HCT116 (cell line): ENCODE data around the gene KAT6B. TPM values are rescaled to one million over a fixed set of nuclear protein-coding genes. Genes with fewer than 3 reads are reported as not detected.

ENCODE experiments used
- ATAC-seq: fragments of 200-7000 bp; cut with Tn5 transposase; 2 replicates; pipeline ENCODE4 v1.9.1; 2020; ENCODE audit warnings: mild to moderate bottlenecking, moderate library complexity
- BruUV-seq: library from RNA; stranded (reverse); fragments of 400-500 nt; replicated peaks from 2 replicates; lab custom pipeline; 2021; lab: Mats Ljungman, UMichigan
- CTCF ChIA-PET: fragments of 300-600 bp; sonication (Branson Sonifier 250); formaldehyde crosslinking; loops from one replicate; lab custom pipeline; 2021; ENCODE audit warnings: antibody characterized with exemption; lab: Charles Lee
- POLR2A ChIA-PET: fragments of 300-600, 350-600 bp; sonication (Branson Sonifier 250); formaldehyde crosslinking; loops from one replicate; lab custom pipeline; 2021; ENCODE audit warnings: antibody characterized with exemption; lab: Charles Lee
- RAD21 ChIA-PET, 2 experiments: fragments of 300-600 bp; sonication (Branson Sonifier 250); formaldehyde crosslinking; loops; one replicate each; lab custom pipeline; 2023; ENCODE audit warnings: low total read pairs in 2 of 2; ENCODE audit not compliant: uncharacterized antibody in 2 of 2, unreplicated experiment in 2 of 2, low non-redundant PET in 1 of 2; lab: Charles Lee
- DNase-seq: peaks from one replicate; pipeline ENCODE4 v3.0.0-alpha.2; 2010; ENCODE audit warnings: low read depth, low spot score
- H2AFZ ChIP-seq: fragments of 200-600 bp; shearing (Covaris generic), sonication (generic); 2 replicates; pipeline ENCODE4 v1.6.1; 2017; ENCODE audit warnings: low read depth, mixed run types, mixed read lengths, antibody characterized with exemption, low read length; ENCODE audit not compliant: poor library complexity, severe bottlenecking
- H3K27ac ChIP-seq: 2 replicates; pipeline ENCODE4 v1.5.1; 2012; ENCODE audit warnings: low read depth, low read length
- H3K27me3 ChIP-seq: fragments of 200-600 bp; sonication (generic); 2 replicates; pipeline ENCODE4 v1.6.1; 2016; ENCODE audit warnings: mixed run types, low read length, mixed read lengths; ENCODE audit not compliant: insufficient read depth
- H3K36me3 ChIP-seq, 2 experiments: fragments of 200-500 bp in 1 of 2; fragments of 200-600 bp in 1 of 2; sonication (Bioruptor generic) in 1 of 2; sonication (generic) in 1 of 2; 2 replicates each; pipeline versions ENCODE4 v1.5.1 to v1.6.1; 2014 to 2016; ENCODE audit warnings: low read length in 2 of 2, inconsistent platforms in 1 of 2, mixed read lengths in 1 of 2, mixed run types in 1 of 2; ENCODE audit not compliant: insufficient read depth in 2 of 2, control insufficient read depth in 1 of 2
- H3K4me1 ChIP-seq, 2 experiments: fragments of 200-600 bp in 1 of 2; sonication (generic) in 1 of 2; 2 replicates each; pipeline versions ENCODE4 v1.5.1 to v1.6.1; 2012 to 2017; ENCODE audit warnings: low read length in 2 of 2, inconsistent platforms in 1 of 2, mild to moderate bottlenecking in 1 of 2, mixed read lengths in 1 of 2, mixed run types in 1 of 2, moderate library complexity in 1 of 2; ENCODE audit not compliant: insufficient read depth in 2 of 2, control insufficient read depth in 1 of 2
- H3K4me2 ChIP-seq: fragments of 200-600 bp; sonication (generic); 2 replicates; pipeline ENCODE4 v1.6.1; 2017; ENCODE audit warnings: mixed run types, low read length, mixed read lengths
- H3K4me3 ChIP-seq, 2 experiments: fragments of 200-600 bp in 1 of 2; sonication (generic) in 1 of 2; replicated peaks in 1 of 2; 2 replicates each; pipeline ENCODE4 v1.5.1; 2011 to 2016; ENCODE audit warnings: low read length in 2 of 2, control low read depth in 1 of 2, low read depth in 1 of 2, mild to moderate bottlenecking in 1 of 2, mixed read lengths in 1 of 2, mixed run types in 1 of 2
- H3K79me2 ChIP-seq: fragments of 200-600 bp; sonication (generic); 2 replicates; pipeline ENCODE4 v1.6.1; 2017; ENCODE audit warnings: mild to moderate bottlenecking, mixed run types, low read length, moderate library complexity, mixed read lengths; ENCODE audit not compliant: insufficient read depth
- H3K9ac ChIP-seq: fragments of 200-600 bp; sonication (generic); 2 replicates; pipeline ENCODE4 v1.6.1; 2016; ENCODE audit warnings: low read length, mixed read lengths
- H3K9me2 ChIP-seq: fragments of 200-600 bp; sonication (generic), shearing (Covaris generic); 2 replicates; pipeline ENCODE4 v1.6.1; 2017; ENCODE audit warnings: mixed run types, mild to moderate bottlenecking, moderate library complexity; ENCODE audit not compliant: insufficient read depth
- H3K9me3 ChIP-seq, 2 experiments: fragments of 200-500 bp in 1 of 2; fragments of 200-600 bp in 1 of 2; sonication (Bioruptor generic) in 1 of 2; sonication (generic) in 1 of 2; 2 replicates each; pipeline ENCODE4 v1.6.1; 2014 to 2017; ENCODE audit warnings: low read length in 2 of 2, mixed read lengths in 2 of 2, inconsistent platforms in 1 of 2, low read depth in 1 of 2, mild to moderate bottlenecking in 1 of 2, mixed run types in 1 of 2, moderate library complexity in 1 of 2; ENCODE audit not compliant: control insufficient read depth in 1 of 2, insufficient read depth in 1 of 2
- H4K20me1 ChIP-seq: fragments of 200-600 bp; sonication (generic), shearing (Covaris generic); 2 replicates; pipeline ENCODE4 v1.6.1; 2017; ENCODE audit warnings: mixed run types, mild to moderate bottlenecking, moderate library complexity; ENCODE audit not compliant: insufficient read depth
- ATF3 ChIP-seq: IDR thresholded peaks from 2 replicates; pipeline ENCODE4 v1.6.1; 2012
- CEBPB ChIP-seq: IDR thresholded peaks from 2 replicates; pipeline ENCODE4 v1.6.1; 2012; ENCODE audit warnings: low read depth
- CTCF ChIP-seq, 3 experiments: fragments of 200-600 bp in 1 of 3; sonication (generic) in 1 of 3; IDR thresholded peaks in 2 of 3; conservative IDR thresholded peaks in 1 of 3; 2 replicates each; pipeline ENCODE4 v1.5.1; 2012 to 2017; ENCODE audit warnings: low read depth in 2 of 3, low read length in 2 of 3, antibody characterized with exemption in 1 of 3, borderline replicate concordance in 1 of 3, control low read depth in 1 of 3, mild to moderate bottlenecking in 1 of 3, mixed read lengths in 1 of 3, mixed run types in 1 of 3, moderate library complexity in 1 of 3; ENCODE audit not compliant: insufficient read depth in 1 of 3
- EGR1 ChIP-seq: IDR thresholded peaks from 2 replicates; pipeline ENCODE4 v1.6.1; 2012; ENCODE audit warnings: low read depth
- ELF1 ChIP-seq: IDR thresholded peaks from 2 replicates; pipeline ENCODE4 v1.6.1; 2012; ENCODE audit warnings: low read depth, borderline replicate concordance
- EZH2 ChIP-seq: fragments of 200-600 bp; sonication (generic); IDR thresholded peaks from 2 replicates; pipeline ENCODE4 v1.6.1; 2017; ENCODE audit warnings: antibody characterized with exemption, mixed run types
- EZH2phosphoT487 ChIP-seq: fragments of 200-600 bp; IDR thresholded peaks from 2 replicates; pipeline ENCODE4 v1.6.1; 2018; ENCODE audit warnings: antibody characterized with exemption, borderline replicate concordance
- FOSL1 ChIP-seq: IDR thresholded peaks from 2 replicates; pipeline ENCODE4 v1.6.1; 2012; ENCODE audit warnings: low read depth
- POLR2AphosphoS5 ChIP-seq: IDR thresholded peaks from 2 replicates; pipeline ENCODE4 v1.6.1; 2011; ENCODE audit warnings: mild to moderate bottlenecking, low read depth, low read length, moderate library complexity
- RAD21 ChIP-seq: IDR thresholded peaks from 2 replicates; pipeline ENCODE4 v1.6.1; 2012; ENCODE audit warnings: low read depth, mild to moderate bottlenecking
- REST ChIP-seq: IDR thresholded peaks from 2 replicates; pipeline ENCODE4 v1.6.1; 2012; ENCODE audit warnings: low read depth
- SIN3A ChIP-seq: IDR thresholded peaks from 2 replicates; pipeline ENCODE4 v1.6.1; 2012; ENCODE audit warnings: low read depth
- SP1 ChIP-seq: IDR thresholded peaks from 2 replicates; pipeline ENCODE4 v1.6.1; 2012; ENCODE audit warnings: low read depth
- SRF ChIP-seq: IDR thresholded peaks from 2 replicates; pipeline ENCODE4 v1.6.1; 2012; ENCODE audit warnings: low read depth
- TCF7L2 ChIP-seq: IDR thresholded peaks from 2 replicates; pipeline ENCODE4 v1.7.0; 2011; ENCODE audit warnings: borderline replicate concordance, inconsistent platforms; ENCODE audit not compliant: insufficient read depth, insufficient read length; ENCODE audit errors: extremely low read depth
- YY1 ChIP-seq: IDR thresholded peaks from 2 replicates; pipeline ENCODE4 v1.6.1; 2011; ENCODE audit warnings: low read length, low read depth, moderate library complexity, mild to moderate bottlenecking; ENCODE audit not compliant: insufficient replicate concordance; ENCODE audit errors: extremely low read depth
- ZBTB33 ChIP-seq: IDR thresholded peaks from 2 replicates; pipeline ENCODE4 v1.6.1; 2011; ENCODE audit warnings: mild to moderate bottlenecking, low read length, moderate library complexity; ENCODE audit not compliant: insufficient replicate concordance; ENCODE audit errors: extremely low read depth
- ZNF274 ChIP-seq: fragments of 200-500 bp; sonication (Bioruptor generic); IDR thresholded peaks from 2 replicates; pipeline ENCODE4 v1.6.1; 2014; ENCODE audit warnings: mild to moderate bottlenecking, low read depth, low read length, inconsistent platforms
- intact Hi-C: fragments of 100-400 bp; cut with micrococcal nuclease; formaldehyde crosslinking; loops from 2 replicates; pipeline ENCODE4 v1.10.0; 2022
- total RNA-seq: library from RNA; stranded (reverse); gene quantifications from one replicate; pipeline ENCODE4 v1.2.1, GENCODE V29; 2021; ENCODE audit not compliant: unreplicated experiment

Gene KAT6B
- total RNA-seq, 1 experiment from 2014 or later, result 17.8 TPM

GRCh38 chr10:74995806-74996205 is 169.4 kb downstream of the KAT6B start:
- no peak for TF ChIP-seq ELF1
- no peak for TF ChIP-seq CEBPB
- TF ChIP-seq REST, result no peak
- TF ChIP-seq TCF7L2, result no peak
- no peak for TF ChIP-seq ZBTB33
- TF ChIP-seq CTCF (IDR thresholded peaks at IDR 0.05 in 2 of 3, conservative IDR thresholded peaks at IDR 0.05 in 1 of 3; ENCODE audit: borderline replicate concordance in 1 of 3, insufficient read depth in 1 of 3, low read depth in 2 of 3, low read length in 2 of 3), result no peak
- no peak for TF ChIP-seq EGR1
- TF ChIP-seq YY1, result no peak
- TF ChIP-seq SP1, result no peak
- TF ChIP-seq EZH2phosphoT487, result no peak
- no peak for TF ChIP-seq EZH2
- no peak for TF ChIP-seq FOSL1
- no peak for TF ChIP-seq SIN3A
- no peak for TF ChIP-seq POLR2AphosphoS5
- no peak for TF ChIP-seq ATF3
- TF ChIP-seq ZNF274, result no peak
- no peak for TF ChIP-seq SRF
- TF ChIP-seq RAD21, result no peak
- no TSS peak for BruUV-seq
- intact Hi-C loops, result no loop called here
- Histone ChIP-seq H3K79me2 (no peaks in the 10 kb centered on the region), H3K4me3 (no peak overlapping the region), H3K36me3 (no peaks in the 10 kb centered on the region), H3K4me1 (peaks cover 0 to 4% of the 10 kb centered on the region in 2 experiments; a peak in 2 of 4 replicates), H3K9ac (no peak overlapping the region), H3K27ac (no peak overlapping the region), H3K4me2 (no peak overlapping the region), H3K27me3 (no peaks in the 10 kb centered on the region), H2AFZ (no peak overlapping the region), H4K20me1 (no peaks in the 10 kb centered on the region), H3K9me2 (no peaks in the 10 kb centered on the region), H3K9me3 (no peaks in the 10 kb centered on the region)
- ChIA-PET POLR2A (no interaction called here), CTCF (no interaction called here), RAD21 (no interaction called here)
- no peak for DNase-seq
- no peak for ATAC-seq
